Vagina (tissue), 2 donors: Measurements from ENCODE around the gene IFT80.

Source experiments
- POLR2A ChIP-seq, 2 donors: fragments of 450-650 bp; IDR thresholded peaks; one replicate each; pipeline ENCODE4 v1.6.1; 2017; ENCODE audit warnings: antibody characterized with exemption in 2 of 2, mild to moderate bottlenecking in 2 of 2, moderate library complexity in 2 of 2
- POLR2AphosphoS5 ChIP-seq, 2 donors: sonication (generic); formaldehyde crosslinking; IDR thresholded peaks; one replicate each; pipeline ENCODE4 v1.9.0; 2017; ENCODE audit warnings: antibody characterized with exemption in 2 of 2, mild to moderate bottlenecking in 2 of 2, low read depth in 1 of 2; ENCODE audit not compliant: insufficient read depth in 1 of 2
- TF ChIP-seq, protein P1 (sequence below), 3 experiments: fragments of 450-650 bp in 2 of 3; fragments of 200-600 bp in 1 of 3; sonication (generic) in 1 of 3; IDR thresholded peaks; one replicate each; pipeline ENCODE4 v1.5.1; 2017 to 2019; ENCODE audit warnings: antibody characterized with exemption in 3 of 3, mild to moderate bottlenecking in 2 of 3, moderate library complexity in 2 of 3

DNA sequence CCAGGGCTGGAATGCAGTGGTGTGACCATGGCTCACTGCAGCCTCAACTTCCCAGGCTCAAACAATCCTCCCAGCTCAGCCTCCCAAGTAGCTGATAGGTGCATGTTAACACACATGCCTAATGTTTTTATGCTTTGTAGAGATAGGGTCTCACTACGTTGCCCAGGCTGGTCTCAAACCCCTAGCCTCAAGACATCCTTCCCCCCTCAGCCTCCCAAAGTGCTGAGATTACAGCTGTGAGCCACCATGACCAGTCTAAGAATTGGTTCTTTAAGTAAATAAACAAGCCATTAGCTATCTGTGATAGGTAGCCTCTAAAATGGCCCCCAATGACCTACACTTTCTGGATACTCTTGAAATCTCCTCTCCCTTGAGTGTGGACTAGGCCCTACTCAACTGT lies 46.8 kb upstream of the IFT80 start:
- TF ChIP-seq, protein P1, sequence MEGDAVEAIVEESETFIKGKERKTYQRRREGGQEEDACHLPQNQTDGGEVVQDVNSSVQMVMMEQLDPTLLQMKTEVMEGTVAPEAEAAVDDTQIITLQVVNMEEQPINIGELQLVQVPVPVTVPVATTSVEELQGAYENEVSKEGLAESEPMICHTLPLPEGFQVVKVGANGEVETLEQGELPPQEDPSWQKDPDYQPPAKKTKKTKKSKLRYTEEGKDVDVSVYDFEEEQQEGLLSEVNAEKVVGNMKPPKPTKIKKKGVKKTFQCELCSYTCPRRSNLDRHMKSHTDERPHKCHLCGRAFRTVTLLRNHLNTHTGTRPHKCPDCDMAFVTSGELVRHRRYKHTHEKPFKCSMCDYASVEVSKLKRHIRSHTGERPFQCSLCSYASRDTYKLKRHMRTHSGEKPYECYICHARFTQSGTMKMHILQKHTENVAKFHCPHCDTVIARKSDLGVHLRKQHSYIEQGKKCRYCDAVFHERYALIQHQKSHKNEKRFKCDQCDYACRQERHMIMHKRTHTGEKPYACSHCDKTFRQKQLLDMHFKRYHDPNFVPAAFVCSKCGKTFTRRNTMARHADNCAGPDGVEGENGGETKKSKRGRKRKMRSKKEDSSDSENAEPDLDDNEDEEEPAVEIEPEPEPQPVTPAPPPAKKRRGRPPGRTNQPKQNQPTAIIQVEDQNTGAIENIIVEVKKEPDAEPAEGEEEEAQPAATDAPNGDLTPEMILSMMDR (IDR thresholded peaks at IDR 0.05) = no peak
- no peak for TF ChIP-seq POLR2A (IDR thresholded peaks at IDR 0.05)
- no peak for TF ChIP-seq POLR2AphosphoS5 (IDR thresholded peaks at IDR 0.05; ENCODE audit: insufficient read depth in 1 of 2, low read depth in 1 of 2)
